Upper lobe of left lung (tissue), 6 donors: ENCODE measurements around the gene CD300LF. TPM values are rescaled to one million over a fixed set of nuclear protein-coding genes. Genes with fewer than 3 reads are reported as not detected.

Experiments used
- ATAC-seq, 2 donors: fragments of 200-7000 bp; cut with Tn5 transposase; one replicate each; pipeline ENCODE4 v1.9.1; 2022; ENCODE audit warnings: mild to moderate bottlenecking in 2 of 2, moderate library complexity in 2 of 2; ENCODE audit not compliant: low FRiP score in 2 of 2
- DNase-seq, 2 donors: peaks; one replicate each; pipeline ENCODE4 v3.0.0-alpha.2; 2019 to 2020
- H3K27ac ChIP-seq, 4 donors: fragments of 200-600 bp; sonication (generic); one replicate each; pipeline ENCODE4 v1.5.1; 2016 to 2019
- H3K27me3 ChIP-seq, 4 donors: fragments of 200-600 bp; sonication (generic); one replicate each; pipeline ENCODE4 v1.5.1; 2017 to 2019
- H3K36me3 ChIP-seq, 4 donors: fragments of 200-600 bp; sonication (generic); one replicate each; pipeline ENCODE4 v1.5.1; 2016 to 2019
- H3K4me1 ChIP-seq, 4 donors: fragments of 200-600 bp; sonication (generic); one replicate each; pipeline ENCODE4 v1.5.1; 2018 to 2019
- H3K4me3 ChIP-seq, 4 donors: fragments of 200-600 bp; sonication (generic); one replicate each; pipeline ENCODE4 v1.5.1; 2017 to 2019; ENCODE audit warnings: mild to moderate bottlenecking in 2 of 4, moderate library complexity in 1 of 4
- H3K9me3 ChIP-seq, 4 donors: fragments of 200-600 bp; sonication (generic); one replicate each; pipeline ENCODE4 v1.5.1; 2018 to 2019
- CTCF ChIP-seq, 6 experiments: fragments of 450-650 bp in 4 of 6; fragments of 200-600 bp in 2 of 6; sonication (generic) in 2 of 6; IDR thresholded peaks; one replicate each; pipeline ENCODE4 v1.5.1; 2016 to 2019; ENCODE audit warnings: antibody characterized with exemption in 6 of 6
- EP300 ChIP-seq, 4 donors: sonication (generic); formaldehyde crosslinking; IDR thresholded peaks; one replicate each; pipeline ENCODE4 v1.5.1; 2017; ENCODE audit warnings: antibody characterized with exemption in 4 of 4, control low read depth in 2 of 4
- POLR2A ChIP-seq, 4 donors: fragments of 450-650 bp; IDR thresholded peaks; one replicate each; pipeline ENCODE4 v1.5.1; 2016 to 2017; ENCODE audit warnings: antibody characterized with exemption in 4 of 4, mild to moderate bottlenecking in 2 of 4
- POLR2AphosphoS5 ChIP-seq, 2 donors: sonication (generic); formaldehyde crosslinking; IDR thresholded peaks; one replicate each; pipeline ENCODE4 v1.5.1; 2017; ENCODE audit warnings: antibody characterized with exemption in 2 of 2
- WGBS, 2 donors: methylation state at CpG; one replicate each; pipeline ENCODE4 v1.1.5; 2017 to 2018; 5-methylcytosine and 5-hydroxymethylcytosine counted together
- total RNA-seq, 6 donors: library from RNA; depleted of rRNA in 4 of 6; stranded (reverse); fragments of >200 nt in 4 of 6; gene quantifications; one replicate each; pipeline versions ENCODE4 v1.1.0 to v1.2.1, GENCODE V29; 2016 to 2021
- donor health status: DM: no; HTN: no; CAD: no; lungs with moderate emphysema.
- donor health status: DM: no; HTN: yes; CAD: no; lungs with severe emphysema.

The CD300LF gene
- total RNA-seq, result 10 to 100 TPM; 14.5 to 70.2 (median 33.4) TPM

DNA sequence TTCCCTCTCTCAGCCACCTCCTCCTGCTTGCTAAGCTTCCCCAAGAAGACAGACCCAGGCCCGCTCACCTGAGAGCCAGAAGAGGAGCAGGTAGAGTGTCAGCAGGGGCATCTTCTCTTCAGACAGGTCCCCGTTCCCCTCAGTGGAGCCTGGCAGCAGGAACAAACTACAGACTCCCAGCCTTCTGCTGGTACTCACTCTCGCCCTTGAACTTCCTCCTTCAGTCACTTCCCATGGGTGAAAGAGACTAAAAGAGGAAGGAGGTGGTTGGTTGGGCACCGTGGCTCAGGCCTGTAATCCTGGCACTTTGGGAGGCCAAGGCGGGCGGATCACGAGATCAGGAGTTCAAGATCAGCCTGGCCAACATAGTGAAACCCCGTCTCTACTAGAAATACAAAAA is at the start of gene CD300LF:
TSS of gene CD300LF (minus strand) at position 168 of the 400 bp plus-strand sequence. CDS start at position 111, 57 bp downstream.
- TF ChIP-seq POLR2A (IDR thresholded peaks at IDR 0.05) (peak in 1 of 4 donors; percentile 58), CTCF (IDR thresholded peaks at IDR 0.05) (no peak), EP300 (IDR thresholded peaks at IDR 0.05) (no peak), POLR2AphosphoS5 (IDR thresholded peaks at IDR 0.05) (peak in 1 of 2 donors; percentile 13)
- peak in 1 of 2 donors; percentile 75 for DNase-seq
- Histone ChIP-seq H3K27ac (peak within 1 kb of the TSS; percentile 53 to 77 (median 64)), H3K36me3 (no peaks in the 10 kb centered on the region), H3K4me3 (peak within 1 kb of the TSS in 3 of 4 donors; percentile 26 to 47 (median 33)), H3K9me3 (no peaks in the 10 kb centered on the region), H3K27me3 (no peaks in the 10 kb centered on the region), H3K4me1 (peaks cover 0 to 28% (median 0%) of the 10 kb centered on the region in 4 donors)
- ATAC-seq, result peak; percentile 44 to 89
- 53 to 81% methylated on average over 8 of the region's 8 CpGs for WGBS, 2 donors

DNA sequence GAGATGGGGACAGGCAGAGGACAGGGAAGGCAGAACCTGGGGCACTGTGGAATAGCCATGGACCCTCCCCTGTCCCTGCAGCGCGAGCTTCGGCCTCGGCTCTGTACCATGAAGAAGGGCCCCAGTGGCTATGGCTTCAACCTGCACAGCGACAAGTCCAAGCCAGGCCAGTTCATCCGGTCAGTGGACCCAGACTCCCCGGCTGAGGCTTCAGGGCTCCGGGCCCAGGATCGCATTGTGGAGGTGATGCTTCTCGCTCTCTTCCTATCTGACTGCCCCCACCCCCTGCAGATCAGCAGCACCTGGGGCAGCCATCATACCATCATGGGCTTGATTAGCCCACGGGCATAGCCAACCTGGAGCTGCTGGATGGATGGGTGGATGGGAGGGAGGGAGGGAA is 49.2 kb upstream of the CD300LF start:
- peaks cover 0 to 11% (median 4%) of the 10 kb centered on the region in 4 donors for H3K36me3 ChIP-seq
- ATAC-seq (no peak), DNase-seq (no peak)
- no peak for TF ChIP-seq CTCF (IDR thresholded peaks at IDR 0.05)
- TF ChIP-seq POLR2A (IDR thresholded peaks at IDR 0.05), result no peak
- no peak for TF ChIP-seq EP300 (IDR thresholded peaks at IDR 0.05)
- no peak for TF ChIP-seq POLR2AphosphoS5 (IDR thresholded peaks at IDR 0.05)
- H3K9me3 ChIP-seq, result no peaks in the 10 kb centered on the region
- H3K27ac ChIP-seq, result no peak overlapping the region
- H3K27me3 ChIP-seq, result no peaks in the 10 kb centered on the region
- H3K4me1 ChIP-seq, result peaks cover 45 to 63% (median 52%) of the 10 kb centered on the region in 4 donors
- WGBS, 2 donors, result 95 to 96% methylated on average over 4 to 11 of the region's 11 CpGs
- H3K4me3 ChIP-seq, result no peak overlapping the region

- Histone ChIP-seq H3K36me3 (peaks cover 0 to 9% (median 3%) of the 10 kb centered on the region in 4 donors), H3K4me3 (no peak overlapping the region), H3K9me3 (no peaks in the 10 kb centered on the region), H3K27ac (peak overlapping the region in 2 of 4 donors; percentile 45 to 69), H3K27me3 (no peaks in the 10 kb centered on the region), H3K4me1 (peaks cover 46 to 69% (median 55%) of the 10 kb centered on the region in 4 donors)
- TF ChIP-seq EP300 (IDR thresholded peaks at IDR 0.05) (no peak), POLR2A (IDR thresholded peaks at IDR 0.05) (no peak), CTCF (IDR thresholded peaks at IDR 0.05) (no peak), POLR2AphosphoS5 (IDR thresholded peaks at IDR 0.05) (no peak)
- DNase-seq, result no peak
- 50 to 63% methylated on average over 2 to 5 of the region's 5 CpGs for WGBS, 2 donors
- ATAC-seq, result no peak
These were observed 48.7 kb upstream of the CD300LF start for GRCh38 chr17:74761419-74761818.

GRCh38 chr17:74760404-74761105 is 47.8 kb upstream of the CD300LF start:
- Histone ChIP-seq H3K27ac (peak overlapping the region; percentile 12 to 69 (median 54)), H3K27me3 (no peaks in the 10 kb centered on the region), H3K4me3 (no peak overlapping the region), H3K9me3 (no peaks in the 10 kb centered on the region), H3K4me1 (peaks cover 46 to 72% (median 55%) of the 10 kb centered on the region in 4 donors), H3K36me3 (peaks cover 0 to 9% (median 3%) of the 10 kb centered on the region in 4 donors)
- WGBS, 2 donors, result 61 to 66% methylated on average over 6 to 7 of the region's 7 CpGs
- no peak for ATAC-seq
- no peak for DNase-seq
- TF ChIP-seq POLR2A (IDR thresholded peaks at IDR 0.05) (no peak), CTCF (IDR thresholded peaks at IDR 0.05) (no peak), POLR2AphosphoS5 (IDR thresholded peaks at IDR 0.05) (no peak), EP300 (IDR thresholded peaks at IDR 0.05) (no peak)
